Measurements from ENCODE around the gene MRM3. TPM values are rescaled to one million over a fixed set of nuclear protein-coding genes. Genes with fewer than 3 reads are reported as not detected.
A peak's percentile ranks its signal among the peaks of the same experiment; 100 is the strongest.
"Not testable (repeated sequence)": the region's sequence is repeated elsewhere in the genome, so short reads cannot be mapped to it uniquely, and the experiment has no call there.

The MRM3 gene
- total RNA-seq, 2 donors from 2014 or later: 14.0 to 18.7 TPM

- Histone ChIP-seq H3K36me3 (ENCODE audit: control insufficient read depth, insufficient read depth, low read length) (peaks cover 61% of the 10 kb centered on the region), H3K4me3 (ENCODE audit: low read length) (no peak overlapping the region), H3K9me3 (ENCODE audit: control insufficient read depth, low read length) (no peaks in the 10 kb centered on the region), H3K9ac (ENCODE audit: extremely low read depth, low read length, poor library complexity, severe bottlenecking) (no peak overlapping the region), H3K4me1 (ENCODE audit: control insufficient read depth, insufficient read depth, low read length) (no peaks in the 10 kb centered on the region), H3K27me3 (ENCODE audit: control insufficient read depth, insufficient read depth, low read length, poor library complexity, severe bottlenecking) (no peaks in the 10 kb centered on the region), H3K27ac (ENCODE audit: low read depth, low read length) (no peak overlapping the region)
- no peaks in the 10 kb centered on the region for H3K27me3 Mint-ChIP-seq (ENCODE audit: insufficient read depth)
- WGBS, 2 experiments (ENCODE audit: insufficient coverage in 1 of 2, insufficient read length in 1 of 2): 86 to 92% methylated on average over 13 to 17 of the region's 17 CpGs
- no peak for TF ChIP-seq CTCF (conservative IDR thresholded peaks at IDR 0.05)
- no peaks in the 10 kb centered on the region for H3K4me1 Mint-ChIP-seq
- H3K27ac Mint-ChIP-seq: peak overlapping the region; percentile 48
- no peaks in the 10 kb centered on the region for H3K9me3 Mint-ChIP-seq
- no peak overlapping the region for H3K4me3 Mint-ChIP-seq
- peaks cover 52% of the 10 kb centered on the region for H3K36me3 Mint-ChIP-seq (ENCODE audit: low read depth)
- DNase-seq: no peak
These were observed 43.1 kb downstream of the MRM3 start for GRCh38 chr17:825216-825615.

- Mint-ChIP-seq H3K27ac (no peak overlapping the region), H3K4me3 (no peak overlapping the region), H3K27me3 (ENCODE audit: insufficient read depth) (no peaks in the 10 kb centered on the region), H3K36me3 (ENCODE audit: low read depth) (peaks cover 58% of the 10 kb centered on the region), H3K4me1 (no peaks in the 10 kb centered on the region), H3K9me3 (peaks cover 1% of the 10 kb centered on the region)
- Histone ChIP-seq H3K4me3 (ENCODE audit: low read length) (no peak overlapping the region), H3K9ac (ENCODE audit: extremely low read depth, low read length, poor library complexity, severe bottlenecking) (no peak overlapping the region), H3K36me3 (ENCODE audit: control insufficient read depth, insufficient read depth, low read length) (peaks cover 60% of the 10 kb centered on the region), H3K27me3 (ENCODE audit: control insufficient read depth, insufficient read depth, low read length, poor library complexity, severe bottlenecking) (no peaks in the 10 kb centered on the region), H3K9me3 (ENCODE audit: control insufficient read depth, low read length) (no peaks in the 10 kb centered on the region), H3K4me1 (ENCODE audit: control insufficient read depth, insufficient read depth, low read length) (no peaks in the 10 kb centered on the region), H3K27ac (ENCODE audit: low read depth, low read length) (peak overlapping the region; percentile 16)
- TF ChIP-seq CTCF (conservative IDR thresholded peaks at IDR 0.05): no peak
- 91 to 96% methylated on average over 12 to 21 of the region's 21 CpGs for WGBS, 2 experiments (ENCODE audit: insufficient coverage in 1 of 2, insufficient read length in 1 of 2)
- no peak for DNase-seq
These were observed 44.6 kb downstream of the MRM3 start for GRCh38 chr17:826778-827177.

GRCh38 chr17:828761-829160 lies 46.6 kb downstream of the MRM3 start:
- H3K9me3 Mint-ChIP-seq: peaks cover 3% of the 10 kb centered on the region
- peaks cover 56% of the 10 kb centered on the region for H3K36me3 ChIP-seq (ENCODE audit: control insufficient read depth, insufficient read depth, low read length)
- H3K27me3 ChIP-seq (ENCODE audit: control insufficient read depth, insufficient read depth, low read length, poor library complexity, severe bottlenecking): no peaks in the 10 kb centered on the region
- H3K4me3 Mint-ChIP-seq: no peak overlapping the region
- no peak overlapping the region for H3K4me3 ChIP-seq (ENCODE audit: low read length)
- H3K9ac ChIP-seq (ENCODE audit: extremely low read depth, low read length, poor library complexity, severe bottlenecking): no peak overlapping the region
- no peak for TF ChIP-seq CTCF (conservative IDR thresholded peaks at IDR 0.05)
- no peak overlapping the region for H3K27ac ChIP-seq (ENCODE audit: low read depth, low read length)
- H3K27ac Mint-ChIP-seq: no peak overlapping the region
- no peaks in the 10 kb centered on the region for H3K27me3 Mint-ChIP-seq (ENCODE audit: insufficient read depth)
- peaks cover 60% of the 10 kb centered on the region for H3K36me3 Mint-ChIP-seq (ENCODE audit: low read depth)
- 91 to 94% methylated on average over 4 to 5 of the region's 5 CpGs for WGBS, 2 experiments (ENCODE audit: insufficient coverage in 1 of 2, insufficient read length in 1 of 2)
- no peaks in the 10 kb centered on the region for H3K4me1 ChIP-seq (ENCODE audit: control insufficient read depth, insufficient read depth, low read length)
- no peaks in the 10 kb centered on the region for H3K4me1 Mint-ChIP-seq
- no peak for DNase-seq
- H3K9me3 ChIP-seq (ENCODE audit: control insufficient read depth, low read length): no peaks in the 10 kb centered on the region

- not testable (repeated sequence) for H3K9me3 Mint-ChIP-seq; H3K9me3 ChIP-seq (ENCODE audit: control insufficient read depth, low read length); H3K4me1 ChIP-seq (ENCODE audit: control insufficient read depth, insufficient read depth, low read length); H3K9ac ChIP-seq (ENCODE audit: extremely low read depth, low read length, poor library complexity, severe bottlenecking); H3K27ac ChIP-seq (ENCODE audit: low read depth, low read length); H3K4me3 Mint-ChIP-seq; DNase-seq; H3K4me1 Mint-ChIP-seq; H3K27me3 ChIP-seq (ENCODE audit: control insufficient read depth, insufficient read depth, low read length, poor library complexity, severe bottlenecking); H3K27ac Mint-ChIP-seq; H3K4me3 ChIP-seq (ENCODE audit: low read length); H3K27me3 Mint-ChIP-seq (ENCODE audit: insufficient read depth)
- peaks cover 49% of the 10 kb centered on the region for H3K36me3 ChIP-seq (ENCODE audit: control insufficient read depth, insufficient read depth, low read length)
- 94 to 100% methylated on average over 1 to 2 of the region's 3 CpGs for WGBS, 2 experiments (ENCODE audit: insufficient coverage in 1 of 2, insufficient read length in 1 of 2)
- peaks cover 56% of the 10 kb centered on the region for H3K36me3 Mint-ChIP-seq (ENCODE audit: low read depth)
These were observed 47.5 kb downstream of the MRM3 start for GRCh38 chr17:829614-830013.
